Measurements from ENCODE around the gene WAPL.

DNA sequence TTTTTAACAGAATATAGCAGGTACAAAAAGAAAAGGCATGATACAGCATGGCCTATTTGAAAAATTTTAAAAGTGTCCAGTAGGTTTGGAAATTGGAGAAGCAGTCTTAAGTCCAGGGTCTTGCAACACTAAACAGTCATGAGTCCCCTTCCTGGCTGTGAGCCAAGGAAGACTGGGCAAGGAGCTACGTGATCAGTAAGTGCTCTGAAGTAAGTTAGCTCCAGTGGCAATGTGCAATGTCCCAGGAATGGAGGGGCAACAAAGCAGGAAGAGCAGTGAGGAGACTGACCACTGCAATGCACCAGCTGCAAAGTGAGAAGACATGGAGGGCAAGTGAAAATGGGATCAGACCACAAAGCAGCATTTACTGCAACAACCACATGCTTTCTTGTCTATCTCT lies 82.0 kb downstream of the WAPL start:
- TF ChIP-seq, protein P1, sequence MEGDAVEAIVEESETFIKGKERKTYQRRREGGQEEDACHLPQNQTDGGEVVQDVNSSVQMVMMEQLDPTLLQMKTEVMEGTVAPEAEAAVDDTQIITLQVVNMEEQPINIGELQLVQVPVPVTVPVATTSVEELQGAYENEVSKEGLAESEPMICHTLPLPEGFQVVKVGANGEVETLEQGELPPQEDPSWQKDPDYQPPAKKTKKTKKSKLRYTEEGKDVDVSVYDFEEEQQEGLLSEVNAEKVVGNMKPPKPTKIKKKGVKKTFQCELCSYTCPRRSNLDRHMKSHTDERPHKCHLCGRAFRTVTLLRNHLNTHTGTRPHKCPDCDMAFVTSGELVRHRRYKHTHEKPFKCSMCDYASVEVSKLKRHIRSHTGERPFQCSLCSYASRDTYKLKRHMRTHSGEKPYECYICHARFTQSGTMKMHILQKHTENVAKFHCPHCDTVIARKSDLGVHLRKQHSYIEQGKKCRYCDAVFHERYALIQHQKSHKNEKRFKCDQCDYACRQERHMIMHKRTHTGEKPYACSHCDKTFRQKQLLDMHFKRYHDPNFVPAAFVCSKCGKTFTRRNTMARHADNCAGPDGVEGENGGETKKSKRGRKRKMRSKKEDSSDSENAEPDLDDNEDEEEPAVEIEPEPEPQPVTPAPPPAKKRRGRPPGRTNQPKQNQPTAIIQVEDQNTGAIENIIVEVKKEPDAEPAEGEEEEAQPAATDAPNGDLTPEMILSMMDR (IDR thresholded peaks at IDR 0.05): no peak
- TF ChIP-seq POLR2A (IDR thresholded peaks at IDR 0.05) (no peak), EP300 (IDR thresholded peaks at IDR 0.05) (no peak)

Data from ovary (tissue), 3 donors.